A549 (cell line): ENCODE results near the gene YKT6. TPM values are rescaled to one million over a fixed set of nuclear protein-coding genes. Genes with fewer than 3 reads are reported as not detected.

Experiments used
- ATAC-seq, 2 experiments: fragments of 200-7000 bp in 1 of 2; fragments of >200 bp in 1 of 2; cut with Nextera tagmentation in 1 of 2; cut with Tn5 transposase in 1 of 2; 3 replicates each; pipeline versions ENCODE4 v1.8.0 to v1.9.1; 2018 to 2020; ENCODE audit warnings: mild to moderate bottlenecking in 1 of 2, moderate library complexity in 1 of 2
- CTCF ChIA-PET: fragments of 300-600 bp; sonication (Branson Sonifier 250); formaldehyde crosslinking; extraction: SDS; loops from one replicate; lab custom pipeline; 2021; ENCODE audit warnings: antibody characterized with exemption, inconsistent platforms; lab: Yijun Ruan, JAX
- POLR2A ChIA-PET: fragments of 350-600 bp; formaldehyde crosslinking; extraction: SDS; loops from one replicate; lab custom pipeline; 2021; ENCODE audit warnings: antibody characterized with exemption, inconsistent platforms; lab: Yijun Ruan, JAX
- DNase-seq, 2 experiments: peaks; one replicate each; pipeline versions ENCODE4 v3.0.0 to v3.0.0-alpha.2; 2011 to 2016; ENCODE audit warnings: low read depth in 1 of 2, low spot score in 1 of 2
- FAIRE-seq: peaks from 2 replicates; lab custom pipeline; 2011; peaks lifted over from hg19 to GRCh38; lab: Jason Lieb, UNC
- H3K27ac ChIP-seq, 2 experiments: fragments of >200 bp; sonication (Bioruptor Twin); formaldehyde crosslinking; 3 replicates each; pipeline ENCODE4 v1.5.1; 2016 to 2017
- H3K4me1 ChIP-seq: fragments of >200 bp; sonication (Bioruptor Twin); formaldehyde crosslinking; 3 replicates; pipeline ENCODE4 v1.6.1; 2016
- H3K4me2 ChIP-seq: fragments of >200 bp; sonication (Bioruptor Twin); formaldehyde crosslinking; 3 replicates; pipeline ENCODE4 v1.6.1; 2016
- H3K4me3 ChIP-seq: fragments of >200 bp; sonication (Bioruptor Twin); formaldehyde crosslinking; 3 replicates; pipeline ENCODE4 v1.5.1; 2016
- H3K9me3 ChIP-seq: fragments of >200 bp; sonication (Bioruptor Twin); formaldehyde crosslinking; 3 replicates; pipeline ENCODE4 v1.6.1; 2016
- CBX2 ChIP-seq: fragments of 200-600 bp; sonication (generic); IDR thresholded peaks from 2 replicates; pipeline ENCODE4 v1.6.1; 2016; ENCODE audit warnings: low read depth, mild to moderate bottlenecking, borderline replicate concordance
- CTCF ChIP-seq: fragments of >200 bp; sonication (Bioruptor Twin); formaldehyde crosslinking; IDR thresholded peaks from 3 replicates; pipeline ENCODE4 v1.5.1; 2016
- ELK1 ChIP-seq: fragments of 150-350 bp; IDR thresholded peaks from 2 replicates; pipeline ENCODE4 v1.6.1; 2014; ENCODE audit warnings: low read depth, mild to moderate bottlenecking, low read length
- GATA3 ChIP-seq: IDR thresholded peaks from 2 replicates; pipeline ENCODE4 v1.6.1; 2012; ENCODE audit warnings: borderline replicate concordance
- HES2 ChIP-seq: fragments of >200 bp; sonication (Bioruptor Twin); formaldehyde crosslinking; IDR thresholded peaks from 2 replicates; pipeline ENCODE4 v1.6.1; 2016
- JUNB ChIP-seq: fragments of >200 bp; sonication (Bioruptor Twin); formaldehyde crosslinking; IDR thresholded peaks from 2 replicates; pipeline ENCODE4 v1.6.1; 2016
- KDM1A ChIP-seq: fragments of 200-600 bp; sonication (generic); IDR thresholded peaks from 2 replicates; pipeline ENCODE4 v1.6.1; 2016; ENCODE audit warnings: low read depth, mild to moderate bottlenecking
- KDM5A ChIP-seq: fragments of 200-600 bp; sonication (generic); IDR thresholded peaks from 2 replicates; pipeline ENCODE4 v1.6.1; 2016; ENCODE audit warnings: antibody characterized with exemption, mild to moderate bottlenecking
- RAD21 ChIP-seq, 2 experiments: fragments of >200 bp in 1 of 2; sonication (Bioruptor Twin) in 1 of 2; formaldehyde crosslinking in 1 of 2; IDR thresholded peaks in 1 of 2; conservative IDR thresholded peaks in 1 of 2; 2 replicates in 1 of 2; 3 replicates in 1 of 2; pipeline ENCODE4 v1.6.1; 2012 to 2018; ENCODE audit warnings: inconsistent platforms in 1 of 2
- TFCP2L1 ChIP-seq: fragments of 250-450 bp; sonication (Bioruptor Pico); IDR thresholded peaks from 2 replicates; pipeline ENCODE4 v1.5.0; 2021; ENCODE audit warnings: mild to moderate bottlenecking
- ZC3H11A ChIP-seq: fragments of 450-650 bp; IDR thresholded peaks from 2 replicates; pipeline ENCODE4 v1.6.1; 2014; ENCODE audit warnings: antibody characterized with exemption, mild to moderate bottlenecking
- ZSCAN20 ChIP-seq: fragments of 250-450 bp; sonication (Bioruptor Pico); IDR thresholded peaks from 2 replicates; pipeline ENCODE4 v1.8.0; 2022; ENCODE audit warnings: mild to moderate bottlenecking, moderate library complexity
- WGBS: methylation state at CpG from one replicate; pipeline ENCODE4 v1.1.6; 2017; ENCODE audit errors: missing lambda C conversion rate; 5-methylcytosine and 5-hydroxymethylcytosine counted together
- polyA plus RNA-seq, 4 experiments: library from polyadenylated mRNA; depleted of rRNA in 3 of 4; stranded (reverse); fragments of >200 nt; fragmentation: RNase III in 1 of 4; extraction: RNeasy Plus Mini Kit Qiagen cat#74134 plus additional on column Dnase treatment in 1 of 4; gene quantifications; 2 replicates in 3 of 4; 3 replicates in 1 of 4; pipeline ENCODE4 v1.2.3, GENCODE V29; 2011 to 2017
- TF ChIP-seq, protein P1 (sequence below): fragments of 200-600 bp; sonication (generic); IDR thresholded peaks from 2 replicates; pipeline ENCODE4 v1.6.1; 2016; ENCODE audit warnings: antibody characterized with exemption, mild to moderate bottlenecking, moderate library complexity
- TF ChIP-seq, protein P2 (sequence below): fragments of 250-450 bp; sonication (Bioruptor Pico); IDR thresholded peaks from 2 replicates; pipeline ENCODE4 v1.5.0; 2021; ENCODE audit warnings: mild to moderate bottlenecking, moderate library complexity, borderline replicate concordance

Gene YKT6
- polyA plus RNA-seq, 2 of the 4 experiments (the other 2 are of a cell fraction) = 113 to 130 TPM

GRCh38 chr7:44177570-44178131 is 23.1 kb upstream of the YKT6 start:
- no peak overlapping the region for H3K4me3 ChIP-seq
- no peak for FAIRE-seq
- 19% methylated on average over 3 of the region's 4 CpGs for WGBS
- POLR2A ChIA-PET = no interaction called here
- peaks cover 15% of the 10 kb centered on the region; the same call in 2 of the 3 replicates for H3K4me1 ChIP-seq
- H3K9me3 ChIP-seq = peaks cover 6% of the 10 kb centered on the region; the same call in 1 of the 3 replicates
- DNase-seq = no peak
- peak; percentile 61 to 71; a peak in 4 of 6 replicates for ATAC-seq
- peak overlapping the region; percentile 10 for H3K4me2 ChIP-seq
- TF ChIP-seq, protein P1, sequence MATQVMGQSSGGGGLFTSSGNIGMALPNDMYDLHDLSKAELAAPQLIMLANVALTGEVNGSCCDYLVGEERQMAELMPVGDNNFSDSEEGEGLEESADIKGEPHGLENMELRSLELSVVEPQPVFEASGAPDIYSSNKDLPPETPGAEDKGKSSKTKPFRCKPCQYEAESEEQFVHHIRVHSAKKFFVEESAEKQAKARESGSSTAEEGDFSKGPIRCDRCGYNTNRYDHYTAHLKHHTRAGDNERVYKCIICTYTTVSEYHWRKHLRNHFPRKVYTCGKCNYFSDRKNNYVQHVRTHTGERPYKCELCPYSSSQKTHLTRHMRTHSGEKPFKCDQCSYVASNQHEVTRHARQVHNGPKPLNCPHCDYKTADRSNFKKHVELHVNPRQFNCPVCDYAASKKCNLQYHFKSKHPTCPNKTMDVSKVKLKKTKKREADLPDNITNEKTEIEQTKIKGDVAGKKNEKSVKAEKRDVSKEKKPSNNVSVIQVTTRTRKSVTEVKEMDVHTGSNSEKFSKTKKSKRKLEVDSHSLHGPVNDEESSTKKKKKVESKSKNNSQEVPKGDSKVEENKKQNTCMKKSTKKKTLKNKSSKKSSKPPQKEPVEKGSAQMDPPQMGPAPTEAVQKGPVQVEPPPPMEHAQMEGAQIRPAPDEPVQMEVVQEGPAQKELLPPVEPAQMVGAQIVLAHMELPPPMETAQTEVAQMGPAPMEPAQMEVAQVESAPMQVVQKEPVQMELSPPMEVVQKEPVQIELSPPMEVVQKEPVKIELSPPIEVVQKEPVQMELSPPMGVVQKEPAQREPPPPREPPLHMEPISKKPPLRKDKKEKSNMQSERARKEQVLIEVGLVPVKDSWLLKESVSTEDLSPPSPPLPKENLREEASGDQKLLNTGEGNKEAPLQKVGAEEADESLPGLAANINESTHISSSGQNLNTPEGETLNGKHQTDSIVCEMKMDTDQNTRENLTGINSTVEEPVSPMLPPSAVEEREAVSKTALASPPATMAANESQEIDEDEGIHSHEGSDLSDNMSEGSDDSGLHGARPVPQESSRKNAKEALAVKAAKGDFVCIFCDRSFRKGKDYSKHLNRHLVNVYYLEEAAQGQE = no peak
- TF ChIP-seq ZSCAN20 (no peak), TFCP2L1 (CRISPR knock-in tag) (no peak)
- H3K27ac ChIP-seq = peak overlapping the region in 1 of 2 experiments; percentile 42; a peak in 2 of 6 replicates
- CTCF ChIA-PET = interaction anchor here (1.3 to 2.3 kb wide), 3 partner anchors 19 to 47 kb away, joined by 3 to 7 read pairs (median 4); no protein-coding TSS in a partner anchor

DNA sequence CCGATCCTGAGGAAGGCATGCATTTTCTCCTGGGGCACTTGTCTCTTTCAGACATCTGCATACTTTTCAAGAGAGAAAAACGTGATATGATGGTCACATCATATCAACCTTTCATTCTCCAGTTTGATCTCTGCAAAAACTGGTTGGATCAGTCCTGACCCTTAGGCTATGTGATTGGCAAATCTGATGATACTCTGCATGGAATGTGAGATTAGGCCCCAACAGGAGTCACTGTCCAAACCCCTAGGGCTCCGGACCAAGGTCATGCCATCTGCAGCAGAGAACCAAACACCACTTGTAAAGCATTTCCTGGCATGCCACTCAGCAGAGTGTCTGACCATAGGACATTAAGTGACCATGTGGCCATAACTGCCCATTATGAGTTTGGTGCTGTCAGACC is 20.1 kb upstream of the YKT6 start:
- CTCF ChIA-PET = no interaction called here
- H3K27ac ChIP-seq = no peak overlapping the region
- no peak for ATAC-seq
- peaks cover 36% of the 10 kb centered on the region for H3K4me1 ChIP-seq
- peaks cover 10% of the 10 kb centered on the region; the same call in 1 of the 3 replicates for H3K9me3 ChIP-seq
- no peak overlapping the region for H3K4me3 ChIP-seq
- H3K4me2 ChIP-seq = no peak overlapping the region
- DNase-seq = no peak
- whole genome bisulfite sequencing = 31% methylated on average over 3 of the region's 3 CpGs
- no peak for FAIRE-seq
- TF ChIP-seq CBX2 = no peak
- TF ChIP-seq RAD21 (conservative IDR thresholded peaks at IDR 0.05 in 1 of 2, IDR thresholded peaks at IDR 0.05 in 1 of 2) = no peak
- no peak for TF ChIP-seq CTCF
- no peak for TF ChIP-seq GATA3
- TF ChIP-seq, all 56 proteins: peak for 0
- POLR2A ChIA-PET = no interaction called here

DNA sequence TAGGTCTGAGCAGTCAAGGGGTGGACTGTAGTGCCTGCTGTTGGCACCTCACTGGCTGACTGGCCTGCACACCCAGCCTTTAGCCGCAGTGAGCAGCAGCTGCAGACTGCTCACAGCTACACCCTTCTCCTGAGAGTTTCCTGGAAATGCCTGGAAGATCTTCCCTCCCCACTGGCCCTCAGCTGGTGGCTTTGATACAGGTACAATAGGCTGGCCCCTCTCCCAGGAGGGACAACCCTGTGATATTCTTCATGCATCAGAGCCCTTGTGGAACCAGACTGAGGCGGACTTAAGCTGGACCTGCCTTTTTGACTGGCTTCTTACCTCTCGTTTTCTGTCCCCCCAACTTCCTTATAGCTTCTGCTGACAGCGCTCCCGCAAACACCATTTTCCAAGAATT is 18.0 kb upstream of the YKT6 start:
- Histone ChIP-seq H3K4me3 (no peak overlapping the region), H3K27ac (no peak overlapping the region), H3K4me2 (no peak overlapping the region), H3K4me1 (peaks cover 32% of the 10 kb centered on the region), H3K9me3 (peaks cover 10% of the 10 kb centered on the region; the same call in 1 of the 3 replicates)
- TF ChIP-seq ZSCAN20 (no peak), ZC3H11A (no peak), KDM5A (no peak), JUNB (no peak), ELK1 (no peak), HES2 (no peak), GATA3 (no peak), KDM1A (no peak)
- TF ChIP-seq, protein P2, sequence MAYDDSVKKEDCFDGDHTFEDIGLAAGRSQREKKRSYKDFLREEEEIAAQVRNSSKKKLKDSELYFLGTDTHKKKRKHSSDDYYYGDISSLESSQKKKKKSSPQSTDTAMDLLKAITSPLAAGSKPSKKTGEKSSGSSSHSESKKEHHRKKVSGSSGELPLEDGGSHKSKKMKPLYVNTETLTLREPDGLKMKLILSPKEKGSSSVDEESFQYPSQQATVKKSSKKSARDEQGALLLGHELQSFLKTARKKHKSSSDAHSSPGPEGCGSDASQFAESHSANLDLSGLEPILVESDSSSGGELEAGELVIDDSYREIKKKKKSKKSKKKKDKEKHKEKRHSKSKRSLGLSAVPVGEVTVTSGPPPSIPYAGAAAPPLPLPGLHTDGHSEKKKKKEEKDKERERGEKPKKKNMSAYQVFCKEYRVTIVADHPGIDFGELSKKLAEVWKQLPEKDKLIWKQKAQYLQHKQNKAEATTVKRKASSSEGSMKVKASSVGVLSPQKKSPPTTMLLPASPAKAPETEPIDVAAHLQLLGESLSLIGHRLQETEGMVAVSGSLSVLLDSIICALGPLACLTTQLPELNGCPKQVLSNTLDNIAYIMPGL (CRISPR knock-in tag) = no peak
- DNase-seq = peak in 1 of 2 experiments; percentile 11
- no peak for FAIRE-seq
- CTCF ChIA-PET = interaction anchor here (0.8 to 1.7 kb wide), 5 partner anchors 9 to 98 kb away, joined by 3 to 6 read pairs (median 3); no protein-coding TSS in a partner anchor
- POLR2A ChIA-PET = no interaction called here
- ATAC-seq = no peak
- WGBS = 63% methylated on average over 5 of the region's 5 CpGs
